Measurements from ENCODE around the gene LAG3. TPM values are rescaled to one million over a fixed set of nuclear protein-coding genes. Genes with fewer than 3 reads are reported as not detected.

Gene LAG3
- total RNA-seq, 4 donors from 2014 or later: 1.2 to 4.0 (median 2.9) TPM

DNA sequence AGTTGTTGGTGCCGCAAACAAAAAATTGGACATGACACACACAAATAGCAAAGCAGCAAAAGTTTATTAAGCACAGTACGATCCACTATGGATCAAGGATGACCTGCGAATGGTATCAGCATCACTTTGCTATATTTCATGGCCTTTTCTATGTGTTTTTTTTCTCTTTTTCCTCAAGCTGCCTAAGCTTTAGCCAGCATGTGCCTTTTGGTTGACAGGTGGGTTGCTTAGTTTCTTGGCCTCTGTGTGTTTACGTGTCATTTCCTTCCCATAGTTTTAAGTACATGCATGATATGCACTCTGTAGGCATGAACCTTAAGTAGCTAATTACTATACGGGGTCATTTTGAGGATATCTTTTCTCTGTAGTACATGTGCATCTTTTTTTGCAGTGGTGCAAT lies 26.8 kb downstream of the LAG3 start:
- DNase-seq (ENCODE audit: low spot score in 2 of 2): no peak
- TF ChIP-seq EP300 (IDR thresholded peaks at IDR 0.05) (no peak), POLR2A (IDR thresholded peaks at IDR 0.05) (no peak)
- TF ChIP-seq, protein P1, sequence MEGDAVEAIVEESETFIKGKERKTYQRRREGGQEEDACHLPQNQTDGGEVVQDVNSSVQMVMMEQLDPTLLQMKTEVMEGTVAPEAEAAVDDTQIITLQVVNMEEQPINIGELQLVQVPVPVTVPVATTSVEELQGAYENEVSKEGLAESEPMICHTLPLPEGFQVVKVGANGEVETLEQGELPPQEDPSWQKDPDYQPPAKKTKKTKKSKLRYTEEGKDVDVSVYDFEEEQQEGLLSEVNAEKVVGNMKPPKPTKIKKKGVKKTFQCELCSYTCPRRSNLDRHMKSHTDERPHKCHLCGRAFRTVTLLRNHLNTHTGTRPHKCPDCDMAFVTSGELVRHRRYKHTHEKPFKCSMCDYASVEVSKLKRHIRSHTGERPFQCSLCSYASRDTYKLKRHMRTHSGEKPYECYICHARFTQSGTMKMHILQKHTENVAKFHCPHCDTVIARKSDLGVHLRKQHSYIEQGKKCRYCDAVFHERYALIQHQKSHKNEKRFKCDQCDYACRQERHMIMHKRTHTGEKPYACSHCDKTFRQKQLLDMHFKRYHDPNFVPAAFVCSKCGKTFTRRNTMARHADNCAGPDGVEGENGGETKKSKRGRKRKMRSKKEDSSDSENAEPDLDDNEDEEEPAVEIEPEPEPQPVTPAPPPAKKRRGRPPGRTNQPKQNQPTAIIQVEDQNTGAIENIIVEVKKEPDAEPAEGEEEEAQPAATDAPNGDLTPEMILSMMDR (IDR thresholded peaks at IDR 0.05): no peak
- Histone ChIP-seq H3K27me3 (no peaks in the 10 kb centered on the region), H3K36me3 (no peaks in the 10 kb centered on the region), H3K27ac (no peak overlapping the region), H3K4me3 (no peak overlapping the region), H3K4me1 (no peaks in the 10 kb centered on the region), H3K9me3 (no peaks in the 10 kb centered on the region)
- WGBS, 2 donors: 90 to 92% methylated on average over 5 of the region's 5 CpGs

DNA sequence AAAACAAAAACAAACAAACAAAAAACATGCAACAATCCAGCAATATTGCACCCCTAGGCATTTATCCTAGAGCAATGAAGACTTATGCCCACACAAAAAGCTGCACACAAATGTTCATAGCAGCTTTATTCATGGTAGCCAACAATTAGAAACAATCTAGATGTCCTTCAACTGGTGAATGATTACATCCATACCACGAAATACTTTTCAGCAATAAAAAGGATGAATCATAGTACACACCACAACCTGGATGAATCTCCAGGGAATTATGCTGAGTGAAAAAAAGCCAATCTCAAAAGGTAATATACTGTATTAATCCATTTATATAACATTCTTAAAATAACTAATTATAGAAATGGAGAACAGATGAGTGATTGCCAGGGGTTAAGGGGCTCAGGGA lies 34.9 kb downstream of the LAG3 start:
- Histone ChIP-seq H3K4me1 (no peaks in the 10 kb centered on the region), H3K36me3 (no peaks in the 10 kb centered on the region), H3K9me3 (no peaks in the 10 kb centered on the region), H3K27ac (no peak overlapping the region), H3K27me3 (no peaks in the 10 kb centered on the region), H3K4me3 (no peak overlapping the region)
- 71 to 77% methylated on average over 1 of the region's 1 CpG for WGBS, 2 donors
- DNase-seq (ENCODE audit: low spot score in 2 of 2): no peak
- no peak for TF ChIP-seq POLR2A (IDR thresholded peaks at IDR 0.05)
- TF ChIP-seq, protein P1 (IDR thresholded peaks at IDR 0.05): no peak
- TF ChIP-seq EP300 (IDR thresholded peaks at IDR 0.05): no peak

DNA sequence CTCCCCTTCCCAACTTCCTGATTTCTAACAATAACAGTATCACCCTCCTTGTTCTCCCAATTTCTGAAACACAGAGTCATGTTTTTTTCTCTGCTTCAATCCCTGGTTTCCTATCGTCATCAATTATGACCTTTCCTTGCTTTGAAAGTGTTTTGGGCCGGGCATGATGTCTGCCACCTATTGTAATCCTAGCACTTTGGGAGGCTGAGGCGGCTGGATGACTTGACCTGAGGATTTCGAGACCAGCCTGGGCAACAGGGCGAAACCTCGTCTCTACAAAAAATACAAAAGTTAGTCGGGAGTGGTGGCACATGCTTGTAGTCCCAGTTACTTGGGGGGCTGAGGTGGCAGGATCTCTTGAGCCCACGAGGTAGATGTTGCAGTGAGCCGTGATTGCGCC lies 36.7 kb downstream of the LAG3 start:
- no peak for TF ChIP-seq POLR2A (IDR thresholded peaks at IDR 0.05)
- TF ChIP-seq, protein P1 (IDR thresholded peaks at IDR 0.05): no peak
- no peak for TF ChIP-seq EP300 (IDR thresholded peaks at IDR 0.05)
- H3K4me3 ChIP-seq: no peak overlapping the region
- H3K36me3 ChIP-seq: no peaks in the 10 kb centered on the region
- 62 to 75% methylated on average over 10 of the region's 10 CpGs for WGBS, 2 donors
- no peaks in the 10 kb centered on the region for H3K27me3 ChIP-seq
- no peak for DNase-seq (ENCODE audit: low spot score in 2 of 2)
- H3K27ac ChIP-seq: no peak overlapping the region
- no peaks in the 10 kb centered on the region for H3K9me3 ChIP-seq
- no peaks in the 10 kb centered on the region for H3K4me1 ChIP-seq

DNA sequence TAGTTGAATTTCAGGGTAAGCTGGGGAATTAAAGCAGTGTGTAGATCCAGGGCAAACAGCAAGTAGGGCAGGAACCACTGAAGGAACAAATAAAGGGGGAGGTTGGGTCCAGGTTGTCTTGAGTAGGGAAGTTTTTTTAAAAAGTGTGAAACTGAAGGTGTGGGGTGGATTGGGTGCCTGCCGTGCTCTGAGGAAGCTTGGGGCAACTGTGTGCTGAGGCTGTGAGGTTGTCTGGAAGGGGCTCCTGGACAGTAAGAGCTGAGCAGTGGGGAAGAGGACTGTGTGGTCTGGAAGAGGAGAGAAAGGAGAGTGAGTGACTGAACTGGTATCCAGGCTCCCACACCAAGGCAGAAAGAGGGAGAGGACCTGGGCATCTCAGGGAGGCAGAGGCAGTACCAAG lies 38.4 kb downstream of the LAG3 start:
- Histone ChIP-seq H3K36me3 (no peaks in the 10 kb centered on the region), H3K27ac (no peak overlapping the region), H3K9me3 (no peaks in the 10 kb centered on the region), H3K27me3 (peaks cover 0 to 9% of the 10 kb centered on the region in 2 donors), H3K4me3 (no peak overlapping the region), H3K4me1 (no peaks in the 10 kb centered on the region)
- TF ChIP-seq, protein P1 (IDR thresholded peaks at IDR 0.05): no peak
- TF ChIP-seq EP300 (IDR thresholded peaks at IDR 0.05) (no peak), POLR2A (IDR thresholded peaks at IDR 0.05) (no peak)
- WGBS, 2 donors: 52 to 68% methylated on average over 1 of the region's 1 CpG
- DNase-seq (ENCODE audit: low spot score in 2 of 2): no peak

DNA sequence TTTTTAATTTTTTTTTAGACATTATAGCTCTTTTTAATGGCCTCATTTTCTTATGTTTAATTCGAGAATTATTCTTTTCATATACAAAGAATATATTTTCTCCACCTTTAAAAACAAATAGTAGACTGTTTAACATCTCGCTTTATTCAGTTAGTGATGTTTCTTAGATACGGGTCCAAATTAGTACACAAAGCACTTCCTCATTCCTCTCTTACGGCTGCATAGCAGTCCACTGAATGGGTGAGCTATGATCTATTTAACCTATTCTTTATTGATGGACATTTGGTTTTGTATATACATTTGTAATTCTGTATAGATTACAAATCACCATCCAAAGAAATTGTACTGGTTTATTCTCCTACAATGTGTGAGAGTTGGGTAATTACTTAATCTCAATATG lies 41.0 kb downstream of the LAG3 start:
- H3K4me3 ChIP-seq: no peak overlapping the region
- DNase-seq (ENCODE audit: low spot score in 2 of 2): no peak
- 44 to 46% methylated on average over 4 of the region's 4 CpGs for WGBS, 2 donors
- no peaks in the 10 kb centered on the region for H3K36me3 ChIP-seq
- H3K27me3 ChIP-seq: peaks cover 0 to 9% of the 10 kb centered on the region in 2 donors
- H3K27ac ChIP-seq: no peak overlapping the region
- no peak for TF ChIP-seq EP300 (IDR thresholded peaks at IDR 0.05)
- TF ChIP-seq, protein P1 (IDR thresholded peaks at IDR 0.05): no peak
- no peak for TF ChIP-seq POLR2A (IDR thresholded peaks at IDR 0.05)
- no peaks in the 10 kb centered on the region for H3K9me3 ChIP-seq
- no peaks in the 10 kb centered on the region for H3K4me1 ChIP-seq
